ENCODE measurements around the gene PLCB1. TPM values are rescaled to one million over a fixed set of nuclear protein-coding genes. Genes with fewer than 3 reads are reported as not detected.

The PLCB1 gene
- total and polyA plus RNA-seq, 2 of the 4 experiments (the other 2 are of a cell fraction): 5.6 to 16.1 TPM

DNA sequence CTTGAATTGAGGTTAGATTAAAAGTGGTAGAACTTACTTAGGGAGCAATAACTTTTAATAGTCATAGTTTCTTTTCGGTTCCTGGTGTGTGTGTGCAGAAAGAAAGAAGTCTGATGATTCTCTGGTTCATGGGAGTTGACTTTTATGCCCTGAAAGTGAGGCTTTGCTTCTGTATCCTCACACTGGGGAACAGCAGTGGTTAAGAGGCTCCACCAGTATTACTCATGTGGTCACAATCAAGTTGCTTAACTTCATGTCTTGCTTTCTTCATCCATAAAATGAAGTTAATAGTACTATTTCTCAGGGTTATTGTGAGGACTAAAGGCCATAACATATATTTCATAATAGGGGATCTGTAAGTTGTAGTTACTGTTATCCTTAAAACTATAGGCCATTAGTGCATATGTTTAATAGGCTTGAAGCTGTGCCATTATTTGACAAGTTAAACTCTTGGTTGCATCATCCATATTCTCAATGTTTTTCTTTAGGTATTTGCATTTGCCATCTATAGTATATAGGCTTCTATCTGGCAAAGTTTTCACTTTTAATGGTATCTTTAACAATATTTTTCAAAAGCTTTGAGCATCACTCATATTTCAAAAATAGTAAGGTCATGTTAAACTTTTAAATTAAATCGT lies 262.4 kb downstream of the PLCB1 start:
- no CpG with 5 or more reads among the region's 2 CpGs for whole genome bisulfite sequencing, 2 experiments (ENCODE audit: extremely low coverage in 2 of 2, insufficient read length in 1 of 2)
- H3K9me1 ChIP-seq (ENCODE audit: insufficient read depth, low read length): no peaks in the 10 kb centered on the region; the same call in 1 of the 2 replicates
- CTCF ChIA-PET: no interaction called here
- no peaks in the 10 kb centered on the region for H3K4me1 ChIP-seq (ENCODE audit: control insufficient read depth, insufficient read depth, low read length)
- intact Hi-C loops (cut with micrococcal nuclease) (loop anchor here (10.0 kb wide), 1 partner anchor 460 kb away; no protein-coding TSS in a partner anchor), dilution Hi-C loops (cut with HindIII; ENCODE audit: low sequenced_read_pairs, unreplicated experiment) (no loop called here), in situ Hi-C loops (cut with MboI; ENCODE audit: low sequenced_read_pairs) (no loop called here)
- H2BK5ac ChIP-seq (ENCODE audit: low read depth, low read length, poor library complexity, severe bottlenecking): no peak overlapping the region
- no peak overlapping the region for H2BK120ac ChIP-seq (ENCODE audit: low read depth, low read length)
- no peaks in the 10 kb centered on the region for H4K20me1 ChIP-seq (ENCODE audit: insufficient read depth, low read length)
- H2BK20ac ChIP-seq (ENCODE audit: low read depth, low read length): no peak overlapping the region
- H2BK15ac ChIP-seq (ENCODE audit: low read depth, low read length): no peak overlapping the region
- no peak overlapping the region for H3K23ac ChIP-seq (ENCODE audit: low read depth, low read length)
- ATAC-seq (ENCODE audit: low read depth) (peak; percentile 35; the same call in 1 of the 2 replicates), DNase-seq (peak; percentile 63)
- POLR2A ChIA-PET (ENCODE audit: unreplicated experiment): no interaction called here
- no peak overlapping the region for H3K9ac ChIP-seq (ENCODE audit: low read depth, low read length)
- no peak overlapping the region for H3K18ac ChIP-seq (ENCODE audit: low read depth, low read length)
- no peak overlapping the region for H3K27ac ChIP-seq (ENCODE audit: insufficient read depth, low read length)
- TF ChIP-seq FOS (IDR thresholded peaks at IDR 0.05; ENCODE audit: low read depth, low read length): no peak
- TF ChIP-seq RCOR1 (IDR thresholded peaks at IDR 0.05; ENCODE audit: insufficient replicate concordance, low read length): no peak
- peak; percentile 90 for TF ChIP-seq CEBPB (IDR thresholded peaks at IDR 0.05; ENCODE audit: low read depth, low read length)
- TF ChIP-seq, protein P1, sequence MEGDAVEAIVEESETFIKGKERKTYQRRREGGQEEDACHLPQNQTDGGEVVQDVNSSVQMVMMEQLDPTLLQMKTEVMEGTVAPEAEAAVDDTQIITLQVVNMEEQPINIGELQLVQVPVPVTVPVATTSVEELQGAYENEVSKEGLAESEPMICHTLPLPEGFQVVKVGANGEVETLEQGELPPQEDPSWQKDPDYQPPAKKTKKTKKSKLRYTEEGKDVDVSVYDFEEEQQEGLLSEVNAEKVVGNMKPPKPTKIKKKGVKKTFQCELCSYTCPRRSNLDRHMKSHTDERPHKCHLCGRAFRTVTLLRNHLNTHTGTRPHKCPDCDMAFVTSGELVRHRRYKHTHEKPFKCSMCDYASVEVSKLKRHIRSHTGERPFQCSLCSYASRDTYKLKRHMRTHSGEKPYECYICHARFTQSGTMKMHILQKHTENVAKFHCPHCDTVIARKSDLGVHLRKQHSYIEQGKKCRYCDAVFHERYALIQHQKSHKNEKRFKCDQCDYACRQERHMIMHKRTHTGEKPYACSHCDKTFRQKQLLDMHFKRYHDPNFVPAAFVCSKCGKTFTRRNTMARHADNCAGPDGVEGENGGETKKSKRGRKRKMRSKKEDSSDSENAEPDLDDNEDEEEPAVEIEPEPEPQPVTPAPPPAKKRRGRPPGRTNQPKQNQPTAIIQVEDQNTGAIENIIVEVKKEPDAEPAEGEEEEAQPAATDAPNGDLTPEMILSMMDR (conservative IDR thresholded peaks at IDR 0.05; ENCODE audit: low read depth, low read length): no peak
- H3K27me3 ChIP-seq (ENCODE audit: control insufficient read depth, insufficient read depth, low read length): no peaks in the 10 kb centered on the region
- H3K36me3 ChIP-seq (ENCODE audit: control insufficient read depth, insufficient read depth, low read length): no peaks in the 10 kb centered on the region
- H3K4me2 ChIP-seq (ENCODE audit: low read depth, low read length): no peak overlapping the region
- H3K4me3 ChIP-seq (ENCODE audit: insufficient read depth, low read depth, low read length): no peak overlapping the region
- no peak overlapping the region for H2AK5ac ChIP-seq (ENCODE audit: low read depth, low read length)
- no peak overlapping the region for H2AFZ ChIP-seq (replicated peaks; ENCODE audit: low read length, poor library complexity)
- H4K91ac ChIP-seq (ENCODE audit: insufficient read depth, low read depth, low read length): no peak overlapping the region
- no peak overlapping the region for H3K4ac ChIP-seq (ENCODE audit: low read depth, low read length)
- no peaks in the 10 kb centered on the region for H3K9me3 ChIP-seq (ENCODE audit: control insufficient read depth, insufficient read depth, low read length)
- no peak overlapping the region for H2AK9ac ChIP-seq (replicated peaks; ENCODE audit: low read depth, low read length, poor library complexity)
- H3K14ac ChIP-seq (replicated peaks; ENCODE audit: low read depth, low read length): no peak overlapping the region
- H4K8ac ChIP-seq (ENCODE audit: low read depth in 2 of 2, low read length in 2 of 2): no peak overlapping the region
- BruUV-seq (replicated peaks): no TSS peak
- peaks cover 0 to 3% of the 10 kb centered on the region in 2 experiments; a peak in 2 of 4 replicates for H3K79me1 ChIP-seq (ENCODE audit: low read depth in 1 of 2, low read length in 2 of 2)
- H3K56ac ChIP-seq (ENCODE audit: extremely low read depth, insufficient read depth, low read length): no peak overlapping the region
- H4K5ac ChIP-seq (ENCODE audit: low read depth, low read length): no peak overlapping the region
